ENCODE data around the gene ALDH18A1.

The ALDH18A1 gene

GRCh38 chr10:95572131-95572820 is 84.2 kb downstream of the ALDH18A1 start:
- peaks cover 0 to 12% (median 8%) of the 10 kb centered on the region in 5 donors for H3K4me1 ChIP-seq (ENCODE audit: control insufficient read depth in 5 of 5, insufficient read depth in 5 of 5, low read length in 5 of 5)
- H3K27ac ChIP-seq (ENCODE audit: low read depth, low read length): no peak overlapping the region
- H3K9me3 ChIP-seq (ENCODE audit: control insufficient read depth in 5 of 5, low read length in 5 of 5): no peaks in the 10 kb centered on the region
- H3K36me3 ChIP-seq (ENCODE audit: control insufficient read depth in 5 of 5, insufficient read depth in 5 of 5, low read length in 5 of 5): no peaks in the 10 kb centered on the region
- H3K4me3 ChIP-seq (ENCODE audit: low read depth in 1 of 5, low read length in 5 of 5): peak overlapping the region in 4 of 5 donors; percentile 14 to 39 (median 28)
- no peaks in the 10 kb centered on the region for H3K27me3 ChIP-seq (ENCODE audit: control insufficient read depth in 5 of 5, insufficient read depth in 4 of 5, low read length in 5 of 5)
- H3K9ac ChIP-seq (ENCODE audit: low read length in 5 of 5): peak overlapping the region in 1 of 5 donors; percentile 36

GRCh38 chr10:95571390-95571789 is 85.1 kb downstream of the ALDH18A1 start:
- H3K9ac ChIP-seq (ENCODE audit: low read length in 5 of 5): no peak overlapping the region
- H3K9me3 ChIP-seq (ENCODE audit: control insufficient read depth in 5 of 5, low read length in 5 of 5): no peaks in the 10 kb centered on the region
- H3K4me1 ChIP-seq (ENCODE audit: control insufficient read depth in 5 of 5, insufficient read depth in 5 of 5, low read length in 5 of 5): peaks cover 0 to 12% (median 8%) of the 10 kb centered on the region in 5 donors
- H3K27me3 ChIP-seq (ENCODE audit: control insufficient read depth in 5 of 5, insufficient read depth in 4 of 5, low read length in 5 of 5): no peaks in the 10 kb centered on the region
- H3K36me3 ChIP-seq (ENCODE audit: control insufficient read depth in 5 of 5, insufficient read depth in 5 of 5, low read length in 5 of 5): no peaks in the 10 kb centered on the region
- H3K27ac ChIP-seq (ENCODE audit: low read depth, low read length): no peak overlapping the region
- H3K4me3 ChIP-seq (ENCODE audit: low read depth in 1 of 5, low read length in 5 of 5): no peak overlapping the region

- no peak overlapping the region for H3K4me3 ChIP-seq (ENCODE audit: low read depth in 1 of 5, low read length in 5 of 5)
- H3K27me3 ChIP-seq (ENCODE audit: control insufficient read depth in 5 of 5, insufficient read depth in 4 of 5, low read length in 5 of 5): no peaks in the 10 kb centered on the region
- no peak overlapping the region for H3K27ac ChIP-seq (ENCODE audit: low read depth, low read length)
- no peaks in the 10 kb centered on the region for H3K36me3 ChIP-seq (ENCODE audit: control insufficient read depth in 5 of 5, insufficient read depth in 5 of 5, low read length in 5 of 5)
- H3K4me1 ChIP-seq (ENCODE audit: control insufficient read depth in 5 of 5, insufficient read depth in 5 of 5, low read length in 5 of 5): peaks cover 0 to 12% (median 8%) of the 10 kb centered on the region in 5 donors
- no peak overlapping the region for H3K9ac ChIP-seq (ENCODE audit: low read length in 5 of 5)
- H3K9me3 ChIP-seq (ENCODE audit: control insufficient read depth in 5 of 5, low read length in 5 of 5): no peaks in the 10 kb centered on the region
Measured at GRCh38 chr10:95569368-95569767, 87.1 kb downstream of the ALDH18A1 start.

GRCh38 chr10:95567903-95568630 is 88.4 kb downstream of the ALDH18A1 start:
- Histone ChIP-seq H3K36me3 (ENCODE audit: control insufficient read depth in 5 of 5, insufficient read depth in 5 of 5, low read length in 5 of 5) (no peaks in the 10 kb centered on the region), H3K4me1 (ENCODE audit: control insufficient read depth in 5 of 5, insufficient read depth in 5 of 5, low read length in 5 of 5) (peaks cover 0 to 12% (median 8%) of the 10 kb centered on the region in 5 donors), H3K4me3 (ENCODE audit: low read depth in 1 of 5, low read length in 5 of 5) (no peak overlapping the region), H3K27me3 (ENCODE audit: control insufficient read depth in 5 of 5, insufficient read depth in 4 of 5, low read length in 5 of 5) (no peaks in the 10 kb centered on the region), H3K9ac (ENCODE audit: low read length in 5 of 5) (no peak overlapping the region), H3K9me3 (ENCODE audit: control insufficient read depth in 5 of 5, low read length in 5 of 5) (no peaks in the 10 kb centered on the region), H3K27ac (ENCODE audit: low read depth, low read length) (no peak overlapping the region)

- peaks cover 0 to 13% (median 8%) of the 10 kb centered on the region in 5 donors for H3K4me1 ChIP-seq (ENCODE audit: control insufficient read depth in 5 of 5, insufficient read depth in 5 of 5, low read length in 5 of 5)
- no peaks in the 10 kb centered on the region for H3K36me3 ChIP-seq (ENCODE audit: control insufficient read depth in 5 of 5, insufficient read depth in 5 of 5, low read length in 5 of 5)
- H3K9me3 ChIP-seq (ENCODE audit: control insufficient read depth in 5 of 5, low read length in 5 of 5): no peaks in the 10 kb centered on the region
- H3K4me3 ChIP-seq (ENCODE audit: low read depth in 1 of 5, low read length in 5 of 5): no peak overlapping the region
- no peak overlapping the region for H3K9ac ChIP-seq (ENCODE audit: low read length in 5 of 5)
- no peak overlapping the region for H3K27ac ChIP-seq (ENCODE audit: low read depth, low read length)
- no peaks in the 10 kb centered on the region for H3K27me3 ChIP-seq (ENCODE audit: control insufficient read depth in 5 of 5, insufficient read depth in 4 of 5, low read length in 5 of 5)
Measured at GRCh38 chr10:95566136-95566535, 90.4 kb downstream of the ALDH18A1 start.

- no peaks in the 10 kb centered on the region for H3K36me3 ChIP-seq (ENCODE audit: control insufficient read depth in 5 of 5, insufficient read depth in 5 of 5, low read length in 5 of 5)
- no peaks in the 10 kb centered on the region for H3K9me3 ChIP-seq (ENCODE audit: control insufficient read depth in 5 of 5, low read length in 5 of 5)
- H3K4me1 ChIP-seq (ENCODE audit: control insufficient read depth in 5 of 5, insufficient read depth in 5 of 5, low read length in 5 of 5): peaks cover 0 to 19% (median 14%) of the 10 kb centered on the region in 5 donors
- no peak overlapping the region for H3K9ac ChIP-seq (ENCODE audit: low read length in 5 of 5)
- H3K27ac ChIP-seq (ENCODE audit: low read depth, low read length): no peak overlapping the region
- H3K4me3 ChIP-seq (ENCODE audit: low read depth in 1 of 5, low read length in 5 of 5): no peak overlapping the region
- H3K27me3 ChIP-seq (ENCODE audit: control insufficient read depth in 5 of 5, insufficient read depth in 4 of 5, low read length in 5 of 5): no peaks in the 10 kb centered on the region
Measured at GRCh38 chr10:95565336-95565735, 91.2 kb downstream of the ALDH18A1 start.

- H3K4me3 ChIP-seq (ENCODE audit: low read depth in 1 of 5, low read length in 5 of 5): no peak overlapping the region
- H3K36me3 ChIP-seq (ENCODE audit: control insufficient read depth in 5 of 5, insufficient read depth in 5 of 5, low read length in 5 of 5): no peaks in the 10 kb centered on the region
- H3K27me3 ChIP-seq (ENCODE audit: control insufficient read depth in 5 of 5, insufficient read depth in 4 of 5, low read length in 5 of 5): no peaks in the 10 kb centered on the region
- no peak overlapping the region for H3K27ac ChIP-seq (ENCODE audit: low read depth, low read length)
- no peaks in the 10 kb centered on the region for H3K9me3 ChIP-seq (ENCODE audit: control insufficient read depth in 5 of 5, low read length in 5 of 5)
- H3K4me1 ChIP-seq (ENCODE audit: control insufficient read depth in 5 of 5, insufficient read depth in 5 of 5, low read length in 5 of 5): peaks cover 0 to 26% (median 19%) of the 10 kb centered on the region in 5 donors
- no peak overlapping the region for H3K9ac ChIP-seq (ENCODE audit: low read length in 5 of 5)
Measured at GRCh38 chr10:95564291-95564690, 92.2 kb downstream of the ALDH18A1 start.

GRCh38 chr10:95562341-95562965 is 94.1 kb downstream of the ALDH18A1 start:
- no peaks in the 10 kb centered on the region for H3K27me3 ChIP-seq (ENCODE audit: control insufficient read depth in 5 of 5, insufficient read depth in 4 of 5, low read length in 5 of 5)
- no peaks in the 10 kb centered on the region for H3K9me3 ChIP-seq (ENCODE audit: control insufficient read depth in 5 of 5, low read length in 5 of 5)
- no peaks in the 10 kb centered on the region for H3K36me3 ChIP-seq (ENCODE audit: control insufficient read depth in 5 of 5, insufficient read depth in 5 of 5, low read length in 5 of 5)
- no peak overlapping the region for H3K9ac ChIP-seq (ENCODE audit: low read length in 5 of 5)
- H3K4me1 ChIP-seq (ENCODE audit: control insufficient read depth in 5 of 5, insufficient read depth in 5 of 5, low read length in 5 of 5): peaks cover 0 to 26% (median 16%) of the 10 kb centered on the region in 5 donors
- H3K4me3 ChIP-seq (ENCODE audit: low read depth in 1 of 5, low read length in 5 of 5): no peak overlapping the region
- no peak overlapping the region for H3K27ac ChIP-seq (ENCODE audit: low read depth, low read length)

GRCh38 chr10:95561864-95562177 is 94.7 kb downstream of the ALDH18A1 start:
- Histone ChIP-seq H3K4me1 (ENCODE audit: control insufficient read depth in 5 of 5, insufficient read depth in 5 of 5, low read length in 5 of 5) (peaks cover 0 to 26% (median 16%) of the 10 kb centered on the region in 5 donors), H3K9me3 (ENCODE audit: control insufficient read depth in 5 of 5, low read length in 5 of 5) (no peaks in the 10 kb centered on the region), H3K4me3 (ENCODE audit: low read depth in 1 of 5, low read length in 5 of 5) (peak overlapping the region; percentile 40 to 88 (median 61)), H3K36me3 (ENCODE audit: control insufficient read depth in 5 of 5, insufficient read depth in 5 of 5, low read length in 5 of 5) (no peaks in the 10 kb centered on the region), H3K27me3 (ENCODE audit: control insufficient read depth in 5 of 5, insufficient read depth in 4 of 5, low read length in 5 of 5) (no peaks in the 10 kb centered on the region), H3K27ac (ENCODE audit: low read depth, low read length) (no peak overlapping the region), H3K9ac (ENCODE audit: low read length in 5 of 5) (peak overlapping the region in 2 of 5 donors; percentile 66 to 69)
